ENCODE data around the gene AKT3.
"Not testable (repeated sequence)": the region's sequence is repeated elsewhere in the genome, so short reads cannot be mapped to it uniquely, and the experiment has no call there.

AKT3 gene

DNA sequence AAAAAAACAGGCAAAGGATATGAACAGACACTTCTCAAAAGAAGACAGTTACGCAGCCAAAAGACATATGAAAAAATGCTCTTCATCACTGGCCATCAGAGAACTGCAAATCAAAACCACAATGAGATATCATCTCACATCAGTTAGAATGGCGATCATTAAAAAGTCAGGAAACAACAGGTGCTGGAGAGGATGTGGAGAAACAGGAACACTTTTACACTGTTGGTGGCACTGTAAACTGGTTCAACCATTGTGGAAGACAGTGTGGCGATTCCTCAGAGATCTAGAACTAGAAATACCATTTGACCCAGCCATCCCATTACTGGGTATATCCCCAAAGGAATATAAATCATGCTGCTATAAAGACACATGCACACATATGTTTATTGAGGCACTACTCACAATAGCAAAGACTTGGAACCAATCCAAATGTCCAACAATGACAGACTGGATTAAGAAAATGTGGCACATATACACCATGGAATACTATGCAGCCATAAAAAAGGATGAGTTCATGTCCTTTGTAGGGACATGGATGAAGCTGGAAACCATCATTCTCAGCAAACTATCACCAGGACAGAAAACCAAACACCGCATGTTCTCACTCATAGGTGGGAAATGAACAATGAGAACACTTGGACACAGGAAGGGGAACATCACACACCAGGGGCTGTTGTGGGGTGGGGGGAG is 77.5 kb downstream of the AKT3 start:
- not testable (repeated sequence) for DNase-seq

- no peak for DNase-seq
Observed at GRCh38 chr1:243770860-243771259, 79.2 kb downstream of the AKT3 start.

GRCh38 chr1:243765676-243766075 is 84.4 kb downstream of the AKT3 start:
- no peak for DNase-seq

DNA sequence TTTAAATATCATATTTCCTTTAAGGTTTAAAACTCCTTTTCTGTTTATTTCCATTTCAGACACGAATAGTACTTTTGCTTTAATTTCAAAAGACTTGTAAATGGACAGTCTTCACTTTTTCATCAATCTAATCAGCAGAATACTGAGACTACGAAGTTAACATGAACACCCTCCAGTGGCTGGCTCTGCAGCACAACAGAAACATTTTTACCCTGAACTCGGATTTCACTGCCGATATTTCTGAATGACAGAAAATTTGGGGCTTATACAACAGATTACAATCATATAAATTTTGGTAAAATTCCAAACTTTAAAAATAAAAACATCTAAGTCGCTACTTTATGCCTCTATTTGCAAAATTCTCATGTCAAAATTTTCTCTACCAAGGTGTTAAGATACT is 86.2 kb downstream of the AKT3 start:
- DNase-seq = no peak

GRCh38 chr1:243758647-243759046 is 91.4 kb downstream of the AKT3 start:
- no peak for DNase-seq

DNA sequence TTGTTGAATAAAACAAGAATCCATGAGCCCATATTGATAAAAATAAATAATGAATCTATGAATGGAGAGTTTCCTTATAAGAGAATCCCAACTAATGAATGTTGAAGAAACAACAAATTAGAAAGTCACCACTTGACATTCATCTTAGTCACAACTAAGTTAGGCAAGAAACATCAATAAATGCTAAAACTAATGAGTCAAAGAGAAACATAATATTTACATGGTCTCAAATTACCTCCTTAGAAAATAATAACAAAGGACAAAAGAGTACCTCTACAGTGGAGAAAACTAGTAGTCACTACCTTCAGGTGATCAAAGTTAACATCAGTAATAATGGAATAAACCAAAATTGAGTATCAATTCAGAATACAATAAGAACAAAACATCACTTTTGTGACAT is 93.5 kb downstream of the AKT3 start:
- DNase-seq = no peak

- no peak for DNase-seq
Observed at GRCh38 chr1:243754348-243754747, 95.7 kb downstream of the AKT3 start.

- DNase-seq = no peak
Observed at GRCh38 chr1:243751506-243751905, 98.5 kb downstream of the AKT3 start.

- no peak for DNase-seq
Observed at GRCh38 chr1:243748706-243749283, 101.2 kb downstream of the AKT3 start.

DNA sequence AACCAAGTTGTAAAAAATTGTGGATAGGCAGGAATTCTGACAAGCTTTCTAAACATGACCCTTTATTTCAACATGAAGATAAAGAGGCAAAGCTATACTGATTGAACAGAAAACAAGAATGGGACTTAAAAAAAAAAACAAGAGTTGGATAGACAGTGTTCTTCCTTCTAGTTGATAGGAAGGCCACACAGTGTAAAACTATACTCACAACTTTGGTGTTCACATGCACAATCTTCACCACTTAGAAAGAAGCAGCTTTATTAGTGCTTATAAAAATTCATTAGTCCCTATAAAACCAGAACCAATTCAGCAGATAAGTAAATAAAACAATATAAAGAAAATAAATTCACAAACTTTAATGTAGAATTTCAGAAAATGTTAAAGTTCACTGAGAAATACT is 101.8 kb downstream of the AKT3 start:
- no peak for DNase-seq

DNA sequence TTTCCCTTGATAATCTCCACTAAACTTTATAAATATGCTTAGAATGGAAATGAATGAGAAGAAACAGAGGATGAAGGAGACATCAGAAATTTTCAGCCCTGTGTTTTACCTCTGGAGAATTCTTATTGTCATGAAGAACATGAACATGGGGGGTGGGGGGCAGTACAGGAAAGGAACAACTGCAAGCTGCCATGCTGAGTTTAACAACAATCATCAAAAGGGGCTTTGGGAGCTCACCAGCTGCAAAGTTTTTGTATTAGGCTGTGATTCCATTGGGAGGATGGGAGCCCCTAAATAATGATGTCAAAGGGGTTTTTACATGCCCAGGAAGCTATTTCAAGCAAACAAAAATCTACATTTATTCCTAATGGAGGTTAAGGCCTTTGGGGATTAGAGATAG is 103.3 kb downstream of the AKT3 start:
- DNase-seq = no peak

GRCh38 chr1:243745356-243745755 is 104.7 kb downstream of the AKT3 start:
- no peak for DNase-seq

DNA sequence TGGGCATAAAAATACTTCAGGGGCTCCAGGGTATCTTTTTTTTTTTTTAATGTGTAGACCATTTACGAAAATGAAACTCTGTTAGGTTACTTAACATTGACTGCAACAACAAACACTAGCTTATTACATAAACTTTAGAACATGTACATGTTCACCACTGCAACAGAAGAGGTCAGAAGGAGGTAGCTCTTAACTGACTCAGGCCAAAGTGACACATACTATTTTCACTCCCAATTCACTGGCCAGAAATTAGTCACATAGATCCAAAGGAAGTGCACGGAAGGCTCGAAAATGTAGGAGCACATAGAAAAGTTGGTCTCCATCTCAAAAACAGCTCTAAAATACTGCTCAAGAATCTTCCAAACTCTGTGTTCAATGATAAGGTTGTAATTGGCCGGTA is 107.2 kb downstream of the AKT3 start:
- DNase-seq = no peak

- DNase-seq = no peak
Observed at GRCh38 chr1:243740255-243740999, 109.6 kb downstream of the AKT3 start.

DNA sequence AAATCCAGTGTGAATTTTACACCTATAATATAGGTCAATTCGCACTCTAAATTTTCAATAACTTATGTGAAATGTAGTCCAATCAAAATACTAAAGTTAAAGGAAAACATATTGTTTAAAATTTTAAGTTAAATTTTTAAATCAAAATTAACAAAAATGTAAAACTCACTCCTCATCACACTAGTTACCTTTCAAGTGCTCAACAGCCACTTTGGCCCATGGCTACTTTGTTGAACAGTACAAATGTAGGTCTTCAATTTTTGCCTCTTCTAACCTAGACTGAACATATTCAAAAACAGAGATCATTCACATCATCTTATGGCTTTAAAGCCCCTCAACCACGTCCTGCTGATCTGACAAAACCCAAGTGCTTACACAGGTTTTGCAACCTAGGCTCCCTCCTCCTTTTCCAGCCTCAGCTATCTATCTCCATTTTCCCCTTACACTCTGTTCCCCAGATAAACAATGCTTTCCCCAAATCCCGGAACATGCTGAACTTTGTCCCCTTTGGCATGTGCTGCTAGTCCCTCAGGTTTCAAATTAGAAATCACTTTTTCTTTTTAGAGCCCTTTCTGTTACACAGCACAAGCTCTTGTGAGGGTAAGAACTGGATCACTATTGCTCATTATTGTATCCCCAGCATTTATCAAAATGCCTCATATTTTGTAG is 110.6 kb downstream of the AKT3 start:
- DNase-seq = no peak

- DNase-seq = no peak
Observed at GRCh38 chr1:243738020-243738419, 112.0 kb downstream of the AKT3 start.

- no peak for DNase-seq
Observed at GRCh38 chr1:243735457-243735856, 114.6 kb downstream of the AKT3 start.

- DNase-seq = no peak
Observed at GRCh38 chr1:243734308-243734695, 115.7 kb downstream of the AKT3 start.

DNA sequence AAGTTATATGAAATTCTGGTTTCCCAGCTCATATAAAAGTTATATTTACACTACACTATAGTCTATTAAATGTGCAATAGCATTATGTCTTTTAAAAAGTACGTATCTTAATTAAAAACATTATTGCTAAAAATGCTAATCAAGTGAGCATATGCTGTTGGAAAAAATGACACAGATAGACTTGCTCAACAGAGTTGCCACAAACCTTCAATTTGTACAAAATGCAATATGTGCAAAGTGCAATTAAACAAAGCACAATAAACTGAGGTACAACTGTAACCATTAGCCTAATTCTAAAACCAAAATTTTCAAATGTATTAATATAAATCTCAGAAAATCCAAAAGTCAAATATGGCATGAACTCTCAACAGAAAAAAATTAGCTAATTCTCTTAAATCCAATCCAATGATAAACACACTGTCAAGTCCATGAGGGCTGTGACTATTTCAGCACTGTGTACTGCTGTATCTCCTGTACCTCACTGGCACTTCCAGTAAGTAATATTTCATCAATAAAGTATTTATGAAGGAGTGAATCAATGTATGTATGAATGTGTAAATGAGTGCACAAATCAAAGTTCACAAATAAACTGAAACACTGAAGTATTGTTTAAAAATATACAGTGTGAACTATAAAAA is 116.3 kb downstream of the AKT3 start:
- DNase-seq = no peak

GRCh38 chr1:243732637-243733036 is 117.4 kb downstream of the AKT3 start:
- DNase-seq = no peak

- no peak for DNase-seq
Observed at GRCh38 chr1:243731974-243732625, 117.9 kb downstream of the AKT3 start.

- no peak for DNase-seq
Observed at GRCh38 chr1:243731301-243731891, 118.6 kb downstream of the AKT3 start.
